GM12878 (cell line): ENCODE measurements around the gene UQCC2. TPM values are rescaled to one million over a fixed set of nuclear protein-coding genes. Genes with fewer than 3 reads are reported as not detected.

ENCODE experiments used
- ATAC-seq: fragments of 200-7000 bp; cut with Tn5 transposase; 3 replicates; pipeline ENCODE4 v1.9.1; 2020; ENCODE audit warnings: mild to moderate bottlenecking, moderate library complexity
- BruUV-seq: library from RNA; stranded (reverse); fragments of 400-500 nt; replicated peaks from 2 replicates; lab custom pipeline; 2021; lab: Mats Ljungman, UMichigan
- CTCF ChIA-PET: fragments of 300-600 bp; sonication (Branson Sonifier 250); formaldehyde crosslinking; extraction: SDS; loops from one replicate; lab custom pipeline; 2021; ENCODE audit warnings: inconsistent platforms; lab: Yijun Ruan, JAX
- POLR2A ChIA-PET: fragments of 350-600 bp; formaldehyde crosslinking; extraction: SDS; loops from one replicate; lab custom pipeline; 2021; ENCODE audit warnings: inconsistent platforms; lab: Charles Lee
- RAD21 ChIA-PET: fragments of 300-600 bp; sonication (Branson Sonifier 250); formaldehyde crosslinking; loops from one replicate; lab custom pipeline; 2023; ENCODE audit warnings: antibody characterized with exemption; ENCODE audit not compliant: unreplicated experiment; lab: Charles Lee
- SMC1A ChIA-PET: fragments of 300-600 bp; sonication (Branson Sonifier 250); formaldehyde crosslinking; loops from one replicate; lab custom pipeline; 2023; ENCODE audit not compliant: unreplicated experiment, uncharacterized antibody; lab: Charles Lee
- DNase-seq: peaks from one replicate; pipeline ENCODE4 v3.0.0-alpha.2; 2011; ENCODE audit warnings: low read depth, low spot score
- FAIRE-seq: peaks from 3 replicates; lab custom pipeline; 2011; peaks lifted over from hg19 to GRCh38; lab: Jason Lieb, UNC
- H2AFZ ChIP-seq: 2 replicates; pipeline ENCODE4 v1.6.0; 2011; ENCODE audit warnings: low read depth, low read length, control low read depth; ENCODE audit not compliant: control insufficient read depth
- H3K27ac ChIP-seq: 2 replicates; pipeline ENCODE4 v1.5.1; 2011; ENCODE audit warnings: control low read depth; ENCODE audit not compliant: control insufficient read depth, insufficient read depth
- H3K27me3 ChIP-seq, 2 experiments: replicated peaks in 1 of 2; 2 replicates each; pipeline versions ENCODE4 v1.6.0 to v1.6.1; 2011; ENCODE audit warnings: low read length in 1 of 2; ENCODE audit not compliant: control insufficient read depth in 2 of 2, insufficient read depth in 2 of 2
- H3K36me3 ChIP-seq, 2 experiments: 2 replicates each; pipeline ENCODE4 v1.5.1; 2011; ENCODE audit warnings: low read length in 1 of 2; ENCODE audit not compliant: control insufficient read depth in 2 of 2, insufficient read depth in 2 of 2
- H3K4me1 ChIP-seq: 2 replicates; pipeline ENCODE4 v1.6.1; 2011; ENCODE audit warnings: mild to moderate bottlenecking, low read length, moderate library complexity, mixed read lengths; ENCODE audit not compliant: control insufficient read depth, insufficient read depth
- H3K4me2 ChIP-seq: 2 replicates; pipeline ENCODE4 v1.6.0; 2011; ENCODE audit warnings: control low read depth; ENCODE audit not compliant: control insufficient read depth, insufficient read depth
- H3K4me3 ChIP-seq: fragments of 200-600 bp; sonication (generic); 2 replicates; pipeline ENCODE4 v1.5.1; 2016
- H3K79me2 ChIP-seq: 2 replicates; pipeline ENCODE4 v1.6.0; 2011; ENCODE audit warnings: low read length; ENCODE audit not compliant: control insufficient read depth, insufficient read depth
- H3K9ac ChIP-seq: 2 replicates; pipeline ENCODE4 v1.8.0; 2011; ENCODE audit warnings: low read length, control low read depth, mixed read lengths; ENCODE audit not compliant: control insufficient read depth, insufficient read depth
- H3K9me3 ChIP-seq: replicated peaks from 3 replicates; pipeline ENCODE4 v1.5.1; 2011; ENCODE audit warnings: mild to moderate bottlenecking, low read length; ENCODE audit not compliant: control insufficient read depth, insufficient read depth
- H4K20me1 ChIP-seq: 2 replicates; pipeline ENCODE4 v1.6.0; 2011; ENCODE audit not compliant: control insufficient read depth, insufficient read depth
- BACH1 ChIP-seq: fragments of 450-650 bp; IDR thresholded peaks from 2 replicates; pipeline ENCODE4 v1.6.1; 2017; ENCODE audit warnings: mild to moderate bottlenecking, borderline replicate concordance
- CREM ChIP-seq: IDR thresholded peaks from 2 replicates; pipeline ENCODE4 v1.6.1; 2014; ENCODE audit warnings: antibody characterized with exemption, low read depth
- KLF5 ChIP-seq: fragments of 450-650 bp; IDR thresholded peaks from 2 replicates; pipeline ENCODE4 v1.6.1; 2014; ENCODE audit warnings: mild to moderate bottlenecking; ENCODE audit not compliant: partially characterized antibody
- NFXL1 ChIP-seq: fragments of 450-650 bp; IDR thresholded peaks from 2 replicates; pipeline ENCODE4 v1.6.1; 2017; ENCODE audit warnings: antibody characterized with exemption, mild to moderate bottlenecking, borderline replicate concordance
- NR2F1 ChIP-seq: fragments of 450-650 bp; conservative IDR thresholded peaks from 2 replicates; pipeline ENCODE4 v1.6.1; 2017; ENCODE audit warnings: mild to moderate bottlenecking
- NRF1 ChIP-seq: conservative IDR thresholded peaks from 2 replicates; pipeline ENCODE4 v1.6.1; 2011; ENCODE audit warnings: mild to moderate bottlenecking, low read depth, low read length, improper control_type of control experiment
- PAX5 ChIP-seq: IDR thresholded peaks from 2 replicates; pipeline ENCODE4 v1.6.1; 2011; ENCODE audit warnings: low read depth, low read length, borderline replicate concordance
- PBX3 ChIP-seq: IDR thresholded peaks from 2 replicates; pipeline ENCODE4 v1.6.1; 2011; ENCODE audit warnings: mild to moderate bottlenecking, low read depth, low read length, moderate library complexity; ENCODE audit not compliant: insufficient replicate concordance
- PRDM15 ChIP-seq: fragments of 450-650 bp; formaldehyde crosslinking; IDR thresholded peaks from 2 replicates; pipeline ENCODE4 v1.4.0; 2020; ENCODE audit warnings: mild to moderate bottlenecking, moderate library complexity
- RBBP5 ChIP-seq: fragments of 200-600 bp; sonication (generic); conservative IDR thresholded peaks from 2 replicates; pipeline ENCODE4 v1.6.1; 2016
- RFX5 ChIP-seq: IDR thresholded peaks from 2 replicates; pipeline ENCODE4 v1.6.1; 2011; ENCODE audit warnings: low read depth, low read length, improper control_type of control experiment
- SPI1 ChIP-seq: IDR thresholded peaks from 2 replicates; pipeline ENCODE4 v1.6.1; 2011; ENCODE audit warnings: low read depth, mild to moderate bottlenecking, low read length, moderate library complexity, borderline replicate concordance; ENCODE audit not compliant: insufficient read depth
- SRF ChIP-seq, 2 experiments: IDR thresholded peaks; 2 replicates each; pipeline ENCODE4 v1.6.1; 2011; ENCODE audit warnings: low read depth in 2 of 2, low read length in 2 of 2, mild to moderate bottlenecking in 1 of 2, moderate library complexity in 1 of 2
- TCF12 ChIP-seq: IDR thresholded peaks from 2 replicates; pipeline ENCODE4 v1.6.1; 2011; ENCODE audit warnings: low read depth, mild to moderate bottlenecking, low read length
- ZBTB33 ChIP-seq: fragments of 450-650 bp; IDR thresholded peaks from 2 replicates; pipeline ENCODE4 v1.6.1; 2017; ENCODE audit warnings: mild to moderate bottlenecking
- ZNF217 ChIP-seq: fragments of 450-650 bp; IDR thresholded peaks from 2 replicates; pipeline ENCODE4 v1.6.1; 2017; ENCODE audit warnings: antibody characterized with exemption, mild to moderate bottlenecking
- WGBS: methylation state at CpG from one replicate; pipeline ENCODE4 v1.1.6; 2016; ENCODE audit warnings: low lambda C conversion rate; ENCODE audit not compliant: insufficient replicate concordance, insufficient coverage; ENCODE audit errors: missing lambda C conversion rate; 5-methylcytosine and 5-hydroxymethylcytosine counted together
- in situ Hi-C: fragments of 300-500 bp; cut with MboI; formaldehyde crosslinking; loops from 9 replicates; pipeline ENCODE4 v1.14.3; 2018; ENCODE audit warnings: mixed read lengths
- intact Hi-C: fragments of 100-400 bp; cut with micrococcal nuclease; formaldehyde crosslinking; loops from one replicate; pipeline ENCODE4 v1.14.2; 2022; ENCODE audit not compliant: unreplicated experiment
- polyA plus RNA-seq, 11 experiments: library from polyadenylated mRNA; depleted of rRNA in 4 of 11; unstranded in 6 of 11; stranded (reverse) in 5 of 11; fragments of >200 nt; fragmentation: Nextera tagmentation in 4 of 11; fragmentation: Illumina TruSeq in 1 of 11; extraction: Ambion mirVana in 4 of 11; extraction: Trizol in 1 of 11; gene quantifications; 1 replicate in 1 of 11; 2 replicates in 10 of 11; pipeline versions ENCODE4 v1.2.1 to v1.2.3, GENCODE V29; 2011 to 2016; ENCODE audit warnings: inconsistent platforms in 2 of 11, missing spikeins in 2 of 11, low read depth in 1 of 11
- total RNA-seq, 4 experiments: library from RNA; depleted of rRNA in 3 of 4; stranded (reverse); fragments of >200 nt in 3 of 4; fragmentation: Illumina TruSeq in 1 of 4; extraction: Trizol in 1 of 4; gene quantifications; 2 replicates each; pipeline versions ENCODE4 v1.2.1 to v1.2.3, GENCODE V29; 2013 to 2021

UQCC2 gene
- total and polyA plus RNA-seq, 10 of the 15 experiments (the other 5 are each of a cell fraction or from before 2014, with no cell fraction given) = 40.6 to 478 (median 71.2) TPM

- Histone ChIP-seq H3K4me1 (no peaks in the 10 kb centered on the region), H3K27ac (no peak overlapping the region), H3K36me3 (peaks cover 8 to 15% of the 10 kb centered on the region in 2 experiments; a peak in 3 of 4 replicates), H4K20me1 (no peaks in the 10 kb centered on the region), H3K4me3 (no peak overlapping the region), H2AFZ (no peak overlapping the region), H3K79me2 (no peaks in the 10 kb centered on the region), H3K9me3 (no peaks in the 10 kb centered on the region), H3K9ac (no peak overlapping the region), H3K4me2 (no peak overlapping the region), H3K27me3 (no peaks in the 10 kb centered on the region)
- intact Hi-C loops (no loop called here), in situ Hi-C loops (no loop called here)
- no TSS peak for BruUV-seq
- CTCF ChIA-PET = interaction anchor here (2.0 kb wide), 1 partner anchor 49 kb away, joined by 6 read pairs; no protein-coding TSS in a partner anchor
- RAD21 ChIA-PET = no interaction called here
- no peak for ATAC-seq
- POLR2A ChIA-PET = no interaction called here
- FAIRE-seq = no peak
- DNase-seq = no peak
- 65% methylated on average over 4 of the region's 4 CpGs for WGBS
- SMC1A ChIA-PET = no interaction called here
- TF ChIP-seq NRF1 (no peak), PRDM15 (no peak), BACH1 (no peak), ZBTB33 (no peak), PAX5 (no peak), SPI1 (no peak), NR2F1 (no peak), RFX5 (no peak), NFXL1 (no peak), TCF12 (no peak), CREM (no peak), ZNF217 (no peak), KLF5 (no peak), SRF (IDR thresholded peaks at IDR 0.05; ENCODE audit: low read depth in 2 of 2, low read length in 2 of 2) (no peak), PBX3 (no peak), RBBP5 (no peak)
These were observed 60.1 kb downstream of the UQCC2 start for GRCh38 chr6:33651403-33651802.
